Epithelial cell of proximal tubule (primary cell): ENCODE results near the gene HORMAD2. TPM values are rescaled to one million over a fixed set of nuclear protein-coding genes. Genes with fewer than 3 reads are reported as not detected.

ENCODE experiments used
- DNase-seq: peaks from one replicate; pipeline ENCODE4 v3.0.0-alpha.2; 2011; ENCODE audit warnings: low read depth
- H3K4me3 ChIP-seq: 2 replicates; pipeline ENCODE4 v1.5.1; 2011; ENCODE audit warnings: low read depth, mild to moderate bottlenecking, low read length
- CTCF ChIP-seq: conservative IDR thresholded peaks from 2 replicates; pipeline ENCODE4 v1.5.1; 2012; ENCODE audit warnings: low read depth, mild to moderate bottlenecking, low read length
- total RNA-seq: library from RNA; depleted of rRNA; stranded (reverse); fragments of >200 nt; gene quantifications from 2 replicates; pipeline ENCODE4 v1.2.3, GENCODE V29; 2015

Gene HORMAD2
- total RNA-seq, 1 donor from 2014 or later, result not detected

GRCh38 chr22:30186510-30186909 is 106.2 kb downstream of the HORMAD2 start:
- no peak for DNase-seq
- no peak overlapping the region for H3K4me3 ChIP-seq
- no peak for TF ChIP-seq CTCF

- H3K4me3 ChIP-seq, result no peak overlapping the region
- TF ChIP-seq CTCF, result no peak
- no peak for DNase-seq
Measured at GRCh38 chr22:30187094-30187493, 106.8 kb downstream of the HORMAD2 start.

DNA sequence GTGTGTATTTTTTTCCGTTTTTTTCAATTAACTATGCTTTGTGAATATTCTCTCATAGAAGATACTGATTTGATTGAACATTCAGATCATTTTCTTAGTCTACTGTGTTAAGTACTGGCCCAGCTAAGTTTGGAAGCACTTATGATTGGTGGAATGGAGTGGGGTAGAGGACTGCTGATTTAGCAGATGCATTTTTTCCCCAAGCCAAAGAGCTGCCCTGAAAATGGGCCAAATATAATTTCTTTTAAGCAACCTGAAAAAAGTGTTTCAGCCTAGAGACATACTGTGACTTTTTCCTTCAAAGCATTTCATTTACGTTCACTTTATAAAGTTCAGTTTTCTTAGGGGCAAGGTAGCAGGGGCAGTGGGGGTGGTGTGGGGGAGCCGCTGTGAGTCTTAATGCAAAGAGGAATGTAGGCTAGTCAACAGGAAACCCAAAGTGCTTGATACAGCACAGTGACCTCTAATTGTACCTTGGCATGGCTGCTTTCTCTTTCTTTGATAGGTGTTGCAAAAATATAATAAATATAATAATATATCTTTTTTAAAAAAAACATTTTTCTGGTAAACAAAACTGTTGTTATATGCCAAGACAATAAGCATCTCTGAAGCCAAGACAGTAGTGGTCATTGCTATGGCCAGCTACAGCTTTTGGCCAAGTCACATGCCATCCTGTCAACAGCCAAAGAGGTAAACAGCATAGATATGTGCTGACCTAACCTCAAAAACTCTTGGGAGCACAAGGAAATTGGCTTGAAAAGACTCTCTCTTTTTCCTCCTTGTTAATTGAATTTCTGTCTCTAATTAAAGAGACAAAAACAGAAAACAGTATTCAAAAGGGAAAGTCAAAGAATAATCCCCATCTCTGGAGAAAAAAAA is 107.5 kb downstream of the HORMAD2 start:
- no peak overlapping the region for H3K4me3 ChIP-seq
- DNase-seq, result no peak
- no peak for TF ChIP-seq CTCF

DNA sequence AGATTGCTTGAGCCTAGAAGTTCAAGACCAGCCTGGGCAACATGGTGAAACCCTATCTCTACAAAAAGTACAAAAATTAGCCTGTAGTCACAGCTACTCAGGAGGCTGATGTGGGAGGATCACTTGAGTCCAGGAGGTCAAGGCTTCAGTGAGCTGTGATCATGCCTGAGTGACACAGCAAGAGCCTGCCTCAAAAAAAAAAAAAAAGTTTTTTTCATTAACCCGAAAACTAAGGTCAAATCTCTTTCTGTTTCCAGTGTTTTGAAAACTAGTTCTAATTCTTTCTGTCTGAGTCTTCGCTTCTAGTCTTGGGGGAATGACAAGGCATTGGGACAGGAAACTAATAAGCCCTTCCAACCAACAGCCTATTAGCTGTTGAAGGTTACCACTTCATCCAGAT is 108.6 kb downstream of the HORMAD2 start:
- TF ChIP-seq CTCF, result no peak
- H3K4me3 ChIP-seq, result no peak overlapping the region
- no peak for DNase-seq

GRCh38 chr22:30190574-30190973 is 110.3 kb downstream of the HORMAD2 start:
- no peak for DNase-seq
- no peak overlapping the region for H3K4me3 ChIP-seq
- no peak for TF ChIP-seq CTCF

GRCh38 chr22:30191040-30191701 is 110.9 kb downstream of the HORMAD2 start:
- DNase-seq, result no peak
- no peak overlapping the region for H3K4me3 ChIP-seq
- TF ChIP-seq CTCF, result no peak
